Activated naive CD4-positive, alpha-beta T cell treated with anti-CD3 and anti-CD28 coated beads, Interleukin-2, amount 10 ng/mL, durations not matched to agents 7 days and 5 days (primary cell): ENCODE results near the gene WDR19.

Experiments
- CTCF ChIA-PET: fragments of 350-600 bp; sonication (Branson Sonifier 250); formaldehyde crosslinking; loops from one replicate; lab custom pipeline; 2021; ENCODE audit warnings: antibody characterized with exemption; lab: Charles Lee
- DNase-seq: peaks from one replicate; pipeline ENCODE4 v3.0.0-alpha.2; 2020
- H3K27ac Mint-ChIP-seq: one replicate; pipeline ENCODE4 v1.8.0; 2021; ENCODE audit warnings: mild to moderate bottlenecking, moderate library complexity, mixed read lengths
- H3K27me3 Mint-ChIP-seq: one replicate; pipeline ENCODE4 v1.8.0; 2021; ENCODE audit warnings: mild to moderate bottlenecking, mixed read lengths
- H3K36me3 Mint-ChIP-seq: one replicate; pipeline ENCODE4 v1.8.0; 2021; ENCODE audit warnings: mixed read lengths
- H3K4me1 Mint-ChIP-seq: one replicate; pipeline ENCODE4 v1.8.0; 2021; ENCODE audit warnings: mixed read lengths
- H3K4me3 Mint-ChIP-seq: one replicate; pipeline ENCODE4 v1.8.0; 2021; ENCODE audit warnings: mild to moderate bottlenecking, moderate library complexity, mixed read lengths
- H3K9me3 Mint-ChIP-seq: one replicate; pipeline ENCODE4 v1.8.0; 2021; ENCODE audit warnings: mixed read lengths

WDR19 gene

GRCh38 chr4:39330353-39330752, 148.0 kb downstream of the WDR19 start:
- Mint-ChIP-seq H3K27me3 (no peaks in the 10 kb centered on the region), H3K27ac (no peak overlapping the region), H3K4me1 (no peaks in the 10 kb centered on the region), H3K36me3 (peaks cover 24% of the 10 kb centered on the region), H3K4me3 (no peak overlapping the region), H3K9me3 (no peaks in the 10 kb centered on the region)
- no peak for DNase-seq
- CTCF ChIA-PET = no interaction called here

- Mint-ChIP-seq H3K27me3 (no peaks in the 10 kb centered on the region), H3K9me3 (no peaks in the 10 kb centered on the region), H3K4me3 (no peak overlapping the region), H3K36me3 (peaks cover 22% of the 10 kb centered on the region), H3K4me1 (peaks cover 3% of the 10 kb centered on the region), H3K27ac (no peak overlapping the region)
- DNase-seq = no peak
- CTCF ChIA-PET = no interaction called here
Observed at GRCh38 chr4:39331191-39331590, 148.9 kb downstream of the WDR19 start.
